Activated CD8-positive, alpha-beta memory T cell treated with anti-CD3 and anti-CD28 coated beads for 4 hours (primary cell): Measurements from ENCODE around the gene MYOG.

Experiments used
- DNase-seq, 2 donors: peaks; one replicate each; pipeline ENCODE4 v3.0.0-alpha.2; 2020; ENCODE audit warnings: low read depth in 2 of 2

Gene MYOG

GRCh38 chr1:203072002-203072602 is 13.7 kb downstream of the MYOG start:
- DNase-seq: no peak

GRCh38 chr1:203069030-203069747 is 16.6 kb downstream of the MYOG start:
- DNase-seq: no peak

- DNase-seq: no peak
These were observed 18.8 kb downstream of the MYOG start for GRCh38 chr1:203066965-203067364.

GRCh38 chr1:203065986-203066385 is 19.8 kb downstream of the MYOG start:
- DNase-seq: no peak

GRCh38 chr1:203065191-203065590 is 20.6 kb downstream of the MYOG start:
- no peak for DNase-seq

- DNase-seq: no peak
These were observed 22.5 kb downstream of the MYOG start for GRCh38 chr1:203063287-203063686.

- DNase-seq: no peak
These were observed 25.7 kb downstream of the MYOG start for GRCh38 chr1:203060115-203060514.

GRCh38 chr1:203059485-203059884 is 26.3 kb downstream of the MYOG start:
- DNase-seq: no peak

GRCh38 chr1:203058676-203058935 is 27.2 kb downstream of the MYOG start:
- no peak for DNase-seq

- DNase-seq: no peak
These were observed 27.7 kb downstream of the MYOG start for GRCh38 chr1:203057911-203058675.

- DNase-seq: no peak
These were observed 29.3 kb downstream of the MYOG start for GRCh38 chr1:203056516-203056915.

- DNase-seq: no peak
These were observed 29.8 kb downstream of the MYOG start for GRCh38 chr1:203056012-203056411.

- DNase-seq: no peak
These were observed 30.5 kb downstream of the MYOG start for GRCh38 chr1:203055161-203055799.

- no peak for DNase-seq
These were observed 31.2 kb downstream of the MYOG start for GRCh38 chr1:203054642-203055041.

GRCh38 chr1:203054184-203054583 is 31.6 kb downstream of the MYOG start:
- DNase-seq: no peak

- no peak for DNase-seq
These were observed 33.2 kb downstream of the MYOG start for GRCh38 chr1:203052601-203053000.

- DNase-seq: no peak
These were observed 33.9 kb downstream of the MYOG start for GRCh38 chr1:203051841-203052324.

GRCh38 chr1:203050826-203051225 is 35.0 kb downstream of the MYOG start:
- no peak for DNase-seq

- DNase-seq: no peak
These were observed 36.1 kb downstream of the MYOG start for GRCh38 chr1:203049576-203050180.

GRCh38 chr1:203049077-203049476 is 36.7 kb downstream of the MYOG start:
- DNase-seq: no peak

- DNase-seq: no peak
These were observed 37.2 kb downstream of the MYOG start for GRCh38 chr1:203048555-203049051.

GRCh38 chr1:203048086-203048485 is 37.7 kb downstream of the MYOG start:
- DNase-seq: no peak
